K562 (cell line): ENCODE results near the gene SORCS2. TPM values are rescaled to one million over a fixed set of nuclear protein-coding genes. Genes with fewer than 3 reads are reported as not detected.

Experiments
- ATAC-seq: fragments of 200-7000 bp; cut with Tn5 transposase; 3 replicates; pipeline ENCODE4 v1.9.1; 2020; ENCODE audit warnings: moderate library complexity
- BruUV-seq: library from RNA; stranded (reverse); fragments of 400-500 nt; replicated peaks from 2 replicates; lab custom pipeline; 2021; lab: Mats Ljungman, UMichigan
- CTCF ChIA-PET: fragments of 300-600 bp; formaldehyde crosslinking; extraction: SDS; loops from one replicate; lab custom pipeline; 2021; ENCODE audit warnings: low intra/inter-chr PET ratio; lab: Yijun Ruan, JAX
- POLR2A ChIA-PET: fragments of 300-600, 350-650 bp; sonication (Branson Sonifier 250); formaldehyde crosslinking; extraction: SDS; loops from one replicate; lab custom pipeline; 2021; ENCODE audit warnings: antibody characterized with exemption, inconsistent platforms; lab: Yijun Ruan, JAX
- DNase-seq, 4 experiments: peaks; one replicate each; pipeline versions ENCODE4 v3.0.0 to v3.0.0-alpha.2; 2011 to 2018; ENCODE audit warnings: low spot score in 3 of 4, mixed read lengths in 3 of 4; ENCODE audit errors: extremely low read depth in 1 of 4
- FAIRE-seq: peaks from 2 replicates; lab custom pipeline; 2011; peaks lifted over from hg19 to GRCh38; lab: Jason Lieb, UNC
- H2AFZ ChIP-seq: 2 replicates; pipeline ENCODE4 v1.6.0; 2011; ENCODE audit warnings: low read depth, low read length, control low read depth, inconsistent platforms
- H3K27ac ChIP-seq: fragments of 200-600 bp; 3 replicates; pipeline ENCODE4 v1.8.0; 2011; ENCODE audit warnings: low read depth, mild to moderate bottlenecking, control low read depth, inconsistent platforms, low read length, moderate library complexity, mixed read lengths; ENCODE audit errors: extremely low read depth
- H3K27me3 ChIP-seq, 2 experiments: fragments of 300-600 bp in 1 of 2; 2 replicates in 1 of 2; 3 replicates in 1 of 2; pipeline versions ENCODE4 v1.6.0 to v1.8.0; 2011; ENCODE audit warnings: inconsistent platforms in 2 of 2, low read length in 2 of 2, mild to moderate bottlenecking in 1 of 2, mixed read lengths in 1 of 2, moderate library complexity in 1 of 2; ENCODE audit not compliant: control insufficient read depth in 2 of 2, insufficient read depth in 2 of 2
- H3K36me3 ChIP-seq: fragments of 300-600 bp; 3 replicates; pipeline ENCODE4 v1.8.0; 2011; ENCODE audit warnings: mild to moderate bottlenecking, low read length, inconsistent platforms; ENCODE audit not compliant: control insufficient read depth, insufficient read depth
- H3K4me1 ChIP-seq, 2 experiments: fragments of 200-600 bp in 1 of 2; replicated peaks in 1 of 2; 2 replicates in 1 of 2; 3 replicates in 1 of 2; pipeline versions ENCODE4 v1.5.1 to v1.8.0; 2011; ENCODE audit warnings: inconsistent platforms in 2 of 2, low read length in 2 of 2, mild to moderate bottlenecking in 1 of 2, mixed read lengths in 1 of 2, moderate library complexity in 1 of 2; ENCODE audit not compliant: control insufficient read depth in 2 of 2, insufficient read depth in 2 of 2
- H3K4me2 ChIP-seq: 2 replicates; pipeline ENCODE4 v1.6.1; 2011; ENCODE audit warnings: low read length, control low read depth, inconsistent platforms, mixed read lengths; ENCODE audit not compliant: insufficient read depth
- H3K4me3 ChIP-seq: fragments of 200-600 bp; sonication (generic), shearing (Covaris generic); 2 replicates; pipeline ENCODE4 v1.5.1; 2016; ENCODE audit warnings: control low read depth, inconsistent platforms
- H3K79me2 ChIP-seq: fragments of 200-600 bp; 3 replicates; pipeline ENCODE4 v1.8.0; 2011; ENCODE audit warnings: low read length, inconsistent platforms; ENCODE audit not compliant: control insufficient read depth, insufficient read depth
- H3K9ac ChIP-seq, 2 experiments: 2 replicates each; pipeline versions ENCODE4 v1.6.0 to v1.6.1; 2011; ENCODE audit warnings: low read depth in 2 of 2, low read length in 2 of 2, control low read depth in 1 of 2, inconsistent platforms in 1 of 2, mild to moderate bottlenecking in 1 of 2, mixed read lengths in 1 of 2; ENCODE audit not compliant: insufficient read depth in 1 of 2
- H3K9me1 ChIP-seq: one replicate; pipeline ENCODE4 v1.6.0; 2011; ENCODE audit warnings: inconsistent platforms, mild to moderate bottlenecking, low read length, moderate library complexity; ENCODE audit not compliant: control insufficient read depth, insufficient read depth
- H3K9me3 ChIP-seq: replicated peaks from 2 replicates; pipeline ENCODE4 v1.5.1; 2011; ENCODE audit warnings: low read depth, low read length, inconsistent platforms; ENCODE audit not compliant: control insufficient read depth, insufficient read depth
- H4K20me1 ChIP-seq: replicated peaks from 2 replicates; pipeline ENCODE4 v1.6.1; 2011; ENCODE audit warnings: low read length, inconsistent platforms, mixed read lengths; ENCODE audit not compliant: control insufficient read depth, insufficient read depth
- BHLHE40 ChIP-seq: IDR thresholded peaks from 2 replicates; pipeline ENCODE4 v1.6.1; 2011; ENCODE audit warnings: low read length, improper control_type of control experiment
- CEBPG ChIP-seq, 3 experiments: fragments of 200-800 bp in 1 of 3; sonication (Bioruptor generic) in 1 of 3; sonication (generic) in 1 of 3; formaldehyde crosslinking in 1 of 3; IDR thresholded peaks in 2 of 3; conservative IDR thresholded peaks in 1 of 3; 2 replicates each; pipeline versions ENCODE4 v1.6.1 to v1.8.0; 2016 to 2022; ENCODE audit warnings: missing compliant biosample characterization in 2 of 3, missing genetic modification characterization in 2 of 3, mild to moderate bottlenecking in 1 of 3, missing genetic modification reagents in 1 of 3
- NCOA1 ChIP-seq: fragments of 450-650 bp; IDR thresholded peaks from 2 replicates; pipeline ENCODE4 v1.6.1; 2016; ENCODE audit warnings: low read depth
- PHF20 ChIP-seq: fragments of 450-650 bp; IDR thresholded peaks from 2 replicates; pipeline ENCODE4 v1.6.1; 2018; ENCODE audit not compliant: partially characterized antibody
- RCOR1 ChIP-seq, 2 experiments: IDR thresholded peaks; 2 replicates each; pipeline ENCODE4 v1.6.1; 2012; ENCODE audit warnings: low read depth in 2 of 2, low read length in 2 of 2, borderline replicate concordance in 1 of 2, improper control_type of control experiment in 1 of 2
- SRSF9 ChIP-seq: fragments of 200-400 bp; formaldehyde crosslinking; IDR thresholded peaks from 2 replicates; pipeline ENCODE4 v1.6.1; 2017; ENCODE audit warnings: low read depth, low read length, borderline replicate concordance
- TAF7 ChIP-seq: fragments of 450-650 bp; IDR thresholded peaks from 2 replicates; pipeline ENCODE4 v1.6.1; 2016; ENCODE audit warnings: missing genetic modification characterization, missing compliant biosample characterization
- ZBTB11 ChIP-seq, 3 experiments: fragments of 200-800 bp in 1 of 3; fragments of 250-450 bp in 1 of 3; fragments of 450-650 bp in 1 of 3; sonication (Bioruptor Pico) in 1 of 3; sonication (Bioruptor generic) in 1 of 3; formaldehyde crosslinking in 1 of 3; IDR thresholded peaks; 2 replicates each; pipeline versions ENCODE4 v1.6.1 to v1.8.0; 2016 to 2022; ENCODE audit warnings: mild to moderate bottlenecking in 2 of 3, missing genetic modification characterization in 2 of 3, missing compliant biosample characterization in 1 of 3, moderate library complexity in 1 of 3
- ZBTB33 ChIP-seq: sonication (generic); formaldehyde crosslinking; IDR thresholded peaks from 2 replicates; pipeline ENCODE4 v1.8.1; 2023; ENCODE audit warnings: mild to moderate bottlenecking, missing genetic modification reagents
- ZNF212 ChIP-seq: fragments of 450-650 bp; formaldehyde crosslinking; IDR thresholded peaks from 2 replicates; pipeline ENCODE4 v1.4.0; 2020; ENCODE audit warnings: mild to moderate bottlenecking
- WGBS: fragments of 100-300 bp; shearing (Covaris generic); methylation state at CpG from one replicate; pipeline ENCODE4 v1.1.6; 2016; ENCODE audit warnings: low coverage, mixed read lengths; ENCODE audit not compliant: insufficient coverage; ENCODE audit errors: missing lambda C conversion rate; 5-methylcytosine and 5-hydroxymethylcytosine counted together
- in situ Hi-C: fragments of 300-500 bp; cut with MboI; formaldehyde crosslinking; loops from 4 replicates; pipeline ENCODE4 v1.15.0; 2018; ENCODE audit warnings: inconsistent platforms, mixed read lengths
- intact Hi-C: fragments of 100-400 bp; cut with micrococcal nuclease; formaldehyde crosslinking; loops from 2 replicates; pipeline ENCODE4 v1.14.2; 2022
- polyA plus RNA-seq, 8 experiments: library from polyadenylated mRNA; depleted of rRNA in 4 of 8; stranded (reverse) in 5 of 8; unstranded in 3 of 8; fragments of >200 nt; fragmentation: Nextera tagmentation in 2 of 8; fragmentation: Illumina TruSeq in 1 of 8; extraction: Ambion mirVana in 2 of 8; extraction: Trizol in 1 of 8; gene quantifications; 2 replicates each; pipeline versions ENCODE4 v1.2.1 to v1.2.3, GENCODE V29; 2011 to 2014; ENCODE audit warnings: inconsistent platforms in 1 of 8, missing spikeins in 1 of 8
- total RNA-seq, 7 experiments: library from RNA; depleted of rRNA in 6 of 7; stranded (reverse); fragments of >200 nt in 6 of 7; fragmentation: Illumina TruSeq in 2 of 7; extraction: Trizol in 2 of 7; gene quantifications; 2 replicates each; pipeline versions ENCODE4 v1.2.1 to v1.2.3, GENCODE V29; 2011 to 2021; ENCODE audit warnings: low replicate concordance in 1 of 7
- TF ChIP-seq, protein P1 (sequence below): fragments of 150-350 bp; IDR thresholded peaks from 2 replicates; pipeline ENCODE4 v1.6.1; 2014; ENCODE audit warnings: low read depth, mild to moderate bottlenecking, low read length, borderline replicate concordance

Gene SORCS2
- total and polyA plus RNA-seq, 9 of the 15 experiments (the other 6 are each of a cell fraction or from before 2014, with no cell fraction given), result not detected

- Histone ChIP-seq H3K27me3 (peaks cover 14 to 59% of the 10 kb centered on the region in 2 experiments), H3K36me3 (no peaks in the 10 kb centered on the region), H3K9ac (no peak overlapping the region), H3K4me1 (peaks cover 0 to 3% of the 10 kb centered on the region in 2 experiments; a peak in 2 of 5 replicates), H3K9me1 (no peaks in the 10 kb centered on the region), H3K27ac (no peak overlapping the region), H3K79me2 (no peaks in the 10 kb centered on the region), H2AFZ (no peak overlapping the region), H4K20me1 (no peaks in the 10 kb centered on the region; the same call in 1 of the 2 replicates), H3K4me3 (no peak overlapping the region), H3K9me3 (no peaks in the 10 kb centered on the region), H3K4me2 (no peak overlapping the region)
- FAIRE-seq, result no peak
- POLR2A ChIA-PET, result interaction anchor here (0.6 to 1.2 kb wide), 2 partner anchors 13 to 1355 kb away, joined by 3 to 4 read pairs; no protein-coding TSS in a partner anchor
- in situ Hi-C loops (no loop called here), intact Hi-C loops (no loop called here)
- no peak for DNase-seq
- BruUV-seq, result no TSS peak
- 2% methylated on average over 7 of the region's 7 CpGs for WGBS
- no peak for ATAC-seq
- CTCF ChIA-PET, result no interaction called here
- TF ChIP-seq BHLHE40 (no peak), ZBTB11 (CRISPR knock-in tag; IDR thresholded peaks at IDR 0.05) (no peak), ZBTB33 (CRISPR knock-in tag) (no peak), CEBPG (CRISPR knock-in tag; IDR thresholded peaks at IDR 0.05) (no peak), CEBPG (tag; conservative IDR thresholded peaks at IDR 0.05 in 1 of 2, IDR thresholded peaks at IDR 0.05 in 1 of 2) (no peak), RCOR1 (IDR thresholded peaks at IDR 0.05; ENCODE audit: borderline replicate concordance in 1 of 2, low read depth in 2 of 2, low read length in 2 of 2) (no peak), PHF20 (no peak), ZNF212 (no peak), NCOA1 (no peak), TAF7 (no peak), SRSF9 (no peak)
- TF ChIP-seq, protein P1, sequence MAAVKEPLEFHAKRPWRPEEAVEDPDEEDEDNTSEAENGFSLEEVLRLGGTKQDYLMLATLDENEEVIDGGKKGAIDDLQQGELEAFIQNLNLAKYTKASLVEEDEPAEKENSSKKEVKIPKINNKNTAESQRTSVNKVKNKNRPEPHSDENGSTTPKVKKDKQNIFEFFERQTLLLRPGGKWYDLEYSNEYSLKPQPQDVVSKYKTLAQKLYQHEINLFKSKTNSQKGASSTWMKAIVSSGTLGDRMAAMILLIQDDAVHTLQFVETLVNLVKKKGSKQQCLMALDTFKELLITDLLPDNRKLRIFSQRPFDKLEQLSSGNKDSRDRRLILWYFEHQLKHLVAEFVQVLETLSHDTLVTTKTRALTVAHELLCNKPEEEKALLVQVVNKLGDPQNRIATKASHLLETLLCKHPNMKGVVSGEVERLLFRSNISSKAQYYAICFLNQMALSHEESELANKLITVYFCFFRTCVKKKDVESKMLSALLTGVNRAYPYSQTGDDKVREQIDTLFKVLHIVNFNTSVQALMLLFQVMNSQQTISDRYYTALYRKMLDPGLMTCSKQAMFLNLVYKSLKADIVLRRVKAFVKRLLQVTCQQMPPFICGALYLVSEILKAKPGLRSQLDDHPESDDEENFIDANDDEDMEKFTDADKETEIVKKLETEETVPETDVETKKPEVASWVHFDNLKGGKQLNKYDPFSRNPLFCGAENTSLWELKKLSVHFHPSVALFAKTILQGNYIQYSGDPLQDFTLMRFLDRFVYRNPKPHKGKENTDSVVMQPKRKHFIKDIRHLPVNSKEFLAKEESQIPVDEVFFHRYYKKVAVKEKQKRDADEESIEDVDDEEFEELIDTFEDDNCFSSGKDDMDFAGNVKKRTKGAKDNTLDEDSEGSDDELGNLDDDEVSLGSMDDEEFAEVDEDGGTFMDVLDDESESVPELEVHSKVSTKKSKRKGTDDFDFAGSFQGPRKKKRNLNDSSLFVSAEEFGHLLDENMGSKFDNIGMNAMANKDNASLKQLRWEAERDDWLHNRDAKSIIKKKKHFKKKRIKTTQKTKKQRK, result no peak
Measured at GRCh38 chr4:7253341-7253700, 61.0 kb downstream of the SORCS2 start.
